BE2C (cell line): ENCODE results near the gene C17orf107. TPM values are rescaled to one million over a fixed set of nuclear protein-coding genes. Genes with fewer than 3 reads are reported as not detected.
A peak's percentile ranks its signal among the peaks of the same experiment; 100 is the strongest.

Source experiments
- DNase-seq: peaks from one replicate; pipeline ENCODE4 v3.0.0-alpha.2; 2020
- H3K27me3 ChIP-seq: fragments of 250-450 bp; sonication (Bioruptor Pico); 2 replicates; pipeline ENCODE4 v1.5.1; 2020; ENCODE audit warnings: mild to moderate bottlenecking
- H3K36me3 ChIP-seq: fragments of 250-450 bp; sonication (Bioruptor Pico); 2 replicates; pipeline ENCODE4 v1.5.1; 2020; ENCODE audit warnings: mild to moderate bottlenecking
- H3K4me1 ChIP-seq: fragments of 250-450 bp; sonication (Bioruptor Pico); 2 replicates; pipeline ENCODE4 v1.5.1; 2020
- H3K4me3 ChIP-seq: 2 replicates; pipeline ENCODE4 v1.5.1; 2011; ENCODE audit warnings: low read depth, low read length
- H3K9me3 ChIP-seq: fragments of 250-450 bp; sonication (Bioruptor Pico); 2 replicates; pipeline ENCODE4 v1.5.1; 2020
- polyA plus RNA-seq: library from polyadenylated mRNA; unstranded; fragments of >200 nt; gene quantifications from one replicate; pipeline ENCODE4 v1.2.1, GENCODE V29; 2012; ENCODE audit warnings: low read depth, missing spikeins; ENCODE audit not compliant: insufficient read length, insufficient read depth
- TF ChIP-seq, protein P1 (sequence below): IDR thresholded peaks from 2 replicates; pipeline ENCODE4 v1.5.1; 2012; ENCODE audit warnings: mild to moderate bottlenecking, low read depth, low read length

C17orf107 gene
- 0.52 TPM for polyA plus RNA-seq

DNA sequence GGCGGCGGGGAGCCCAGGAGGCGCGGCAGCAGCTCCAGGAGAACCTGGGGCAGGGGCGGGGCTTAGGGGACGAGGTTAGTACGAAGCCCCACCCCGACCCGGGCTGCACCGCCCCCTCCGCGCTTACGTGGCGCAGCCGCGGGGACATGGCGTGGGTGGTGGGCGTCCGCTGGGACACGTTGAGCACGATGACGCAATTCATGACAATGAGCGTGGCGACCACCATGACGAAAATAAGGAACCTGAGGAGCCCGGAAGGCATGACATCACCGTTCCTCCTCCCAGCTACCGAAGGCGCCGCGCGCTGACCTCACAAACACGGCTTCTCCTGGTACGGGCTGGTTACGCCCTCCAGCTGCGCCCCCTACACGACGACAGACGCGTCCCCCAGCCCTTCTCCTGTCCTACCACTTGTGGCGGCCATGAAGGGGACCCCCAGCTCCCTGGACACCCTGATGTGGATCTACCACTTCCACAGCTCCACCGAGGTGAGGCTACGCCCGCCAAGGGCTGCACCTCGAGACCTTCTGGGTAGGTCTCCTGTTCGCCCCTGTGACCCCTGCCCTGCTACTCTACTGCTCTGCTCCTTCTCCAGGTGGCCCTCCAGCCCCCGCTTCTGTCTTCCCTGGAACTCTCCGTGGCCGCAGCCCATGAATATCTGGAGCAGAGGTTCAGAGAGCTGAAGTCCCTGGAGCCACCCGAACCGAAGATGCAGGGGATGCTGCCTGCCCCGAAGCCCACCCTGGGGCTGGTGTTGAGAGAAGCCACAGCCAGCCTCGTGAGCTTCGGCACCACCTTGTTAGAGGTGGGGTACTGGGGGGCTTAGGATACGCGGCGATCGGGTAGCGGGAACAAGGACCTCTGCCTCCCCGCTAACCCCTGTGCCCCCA lies at the start of gene C17orf107:
C17orf107 (plus strand) TSS at position 196 of the 890 bp plus-strand sequence; CDS start at position 423, 227 bp downstream.
- TF ChIP-seq, protein P1, sequence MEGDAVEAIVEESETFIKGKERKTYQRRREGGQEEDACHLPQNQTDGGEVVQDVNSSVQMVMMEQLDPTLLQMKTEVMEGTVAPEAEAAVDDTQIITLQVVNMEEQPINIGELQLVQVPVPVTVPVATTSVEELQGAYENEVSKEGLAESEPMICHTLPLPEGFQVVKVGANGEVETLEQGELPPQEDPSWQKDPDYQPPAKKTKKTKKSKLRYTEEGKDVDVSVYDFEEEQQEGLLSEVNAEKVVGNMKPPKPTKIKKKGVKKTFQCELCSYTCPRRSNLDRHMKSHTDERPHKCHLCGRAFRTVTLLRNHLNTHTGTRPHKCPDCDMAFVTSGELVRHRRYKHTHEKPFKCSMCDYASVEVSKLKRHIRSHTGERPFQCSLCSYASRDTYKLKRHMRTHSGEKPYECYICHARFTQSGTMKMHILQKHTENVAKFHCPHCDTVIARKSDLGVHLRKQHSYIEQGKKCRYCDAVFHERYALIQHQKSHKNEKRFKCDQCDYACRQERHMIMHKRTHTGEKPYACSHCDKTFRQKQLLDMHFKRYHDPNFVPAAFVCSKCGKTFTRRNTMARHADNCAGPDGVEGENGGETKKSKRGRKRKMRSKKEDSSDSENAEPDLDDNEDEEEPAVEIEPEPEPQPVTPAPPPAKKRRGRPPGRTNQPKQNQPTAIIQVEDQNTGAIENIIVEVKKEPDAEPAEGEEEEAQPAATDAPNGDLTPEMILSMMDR: no peak
- Histone ChIP-seq H3K4me3 (no peak within 1 kb of the TSS), H3K27me3 (no peaks in the 10 kb centered on the region), H3K4me1 (no peaks in the 10 kb centered on the region), H3K9me3 (no peaks in the 10 kb centered on the region), H3K36me3 (no peaks in the 10 kb centered on the region; the same call in 1 of the 2 replicates)
- no peak for DNase-seq

DNA sequence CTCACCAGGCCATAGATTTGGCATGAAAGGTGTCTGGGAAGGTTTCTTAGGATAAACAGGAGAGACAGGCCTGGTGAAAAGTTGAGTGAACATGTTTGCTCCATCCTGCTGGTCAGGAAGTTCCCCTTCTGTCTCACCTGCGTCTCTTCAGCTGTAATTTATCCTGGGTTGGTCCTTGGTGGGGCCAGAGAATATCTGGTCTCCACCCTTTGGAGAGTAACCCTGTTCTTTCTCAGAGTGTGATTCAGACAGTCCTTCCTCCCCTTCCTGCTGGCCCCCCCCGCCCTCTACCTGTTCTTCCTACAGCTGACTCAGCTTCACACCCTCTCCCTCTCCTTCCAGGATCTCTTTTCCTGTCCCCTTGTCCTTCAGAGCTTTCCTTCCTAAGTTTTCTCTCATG lies 49.1 kb upstream of the C17orf107 start:
- Histone ChIP-seq H3K36me3 (no peaks in the 10 kb centered on the region), H3K4me1 (no peaks in the 10 kb centered on the region), H3K9me3 (no peaks in the 10 kb centered on the region), H3K27me3 (no peaks in the 10 kb centered on the region), H3K4me3 (no peak overlapping the region)
- TF ChIP-seq, protein P1: no peak
- no peak for DNase-seq

DNA sequence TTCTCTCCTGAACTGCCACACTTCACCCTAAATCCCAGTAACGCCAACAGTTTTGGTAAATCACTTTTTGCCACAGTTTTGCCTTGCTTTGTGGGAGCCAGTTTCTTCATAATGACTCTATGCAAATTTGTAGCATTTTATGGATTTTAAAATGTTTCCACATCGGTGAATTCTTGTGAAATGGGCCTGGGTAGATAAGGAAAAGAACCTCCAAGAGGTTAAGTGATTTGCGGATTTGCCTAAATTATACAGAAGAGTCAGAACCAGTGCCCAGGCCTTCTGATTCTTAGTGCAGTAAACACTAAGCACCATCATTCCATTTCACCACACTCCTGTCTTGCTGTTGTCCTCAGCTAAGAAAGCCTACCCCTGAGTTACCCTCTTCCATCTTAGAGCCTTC lies 48.3 kb upstream of the C17orf107 start:
- Histone ChIP-seq H3K27me3 (no peaks in the 10 kb centered on the region), H3K4me3 (no peak overlapping the region), H3K4me1 (no peaks in the 10 kb centered on the region), H3K9me3 (no peaks in the 10 kb centered on the region), H3K36me3 (no peaks in the 10 kb centered on the region)
- DNase-seq: no peak
- TF ChIP-seq, protein P1: no peak

DNA sequence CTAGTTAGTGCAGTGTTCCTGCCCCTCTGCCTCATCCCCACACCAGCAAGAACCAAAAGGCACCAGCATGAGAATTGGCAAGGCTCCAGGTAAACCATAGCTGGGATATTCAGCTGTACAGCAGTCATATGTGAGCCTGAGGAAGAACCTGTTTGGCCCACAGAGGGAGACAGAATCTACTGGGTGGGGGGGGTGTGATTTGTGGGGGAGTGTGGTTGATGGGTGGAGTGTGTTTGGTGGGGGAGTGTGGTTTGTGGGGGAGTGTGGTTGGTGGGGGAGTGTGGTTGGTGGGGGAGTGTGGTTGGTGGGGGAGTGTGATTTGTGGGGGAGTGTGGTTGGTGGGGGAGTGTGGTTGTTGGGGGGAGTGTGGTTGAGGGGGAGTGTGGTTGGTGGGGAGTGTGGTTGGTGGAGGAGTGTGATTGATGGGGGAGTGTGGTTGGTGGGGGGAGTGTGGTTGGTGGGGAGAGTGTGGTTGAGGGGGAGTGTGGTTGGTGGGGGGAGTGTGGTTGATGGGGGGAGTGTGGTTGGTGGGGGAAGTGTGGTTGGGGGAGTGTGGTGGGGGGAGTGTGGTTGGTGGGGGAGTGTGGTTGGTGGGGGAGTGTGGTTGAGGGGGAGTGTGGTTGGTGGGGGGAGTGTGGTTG lies 46.6 kb upstream of the C17orf107 start:
- H3K36me3 ChIP-seq: no peaks in the 10 kb centered on the region
- no peaks in the 10 kb centered on the region for H3K9me3 ChIP-seq
- TF ChIP-seq, protein P1: no peak
- no peaks in the 10 kb centered on the region for H3K4me1 ChIP-seq
- no peaks in the 10 kb centered on the region for H3K27me3 ChIP-seq
- H3K4me3 ChIP-seq: no peak overlapping the region
- peak; percentile 22 for DNase-seq

DNA sequence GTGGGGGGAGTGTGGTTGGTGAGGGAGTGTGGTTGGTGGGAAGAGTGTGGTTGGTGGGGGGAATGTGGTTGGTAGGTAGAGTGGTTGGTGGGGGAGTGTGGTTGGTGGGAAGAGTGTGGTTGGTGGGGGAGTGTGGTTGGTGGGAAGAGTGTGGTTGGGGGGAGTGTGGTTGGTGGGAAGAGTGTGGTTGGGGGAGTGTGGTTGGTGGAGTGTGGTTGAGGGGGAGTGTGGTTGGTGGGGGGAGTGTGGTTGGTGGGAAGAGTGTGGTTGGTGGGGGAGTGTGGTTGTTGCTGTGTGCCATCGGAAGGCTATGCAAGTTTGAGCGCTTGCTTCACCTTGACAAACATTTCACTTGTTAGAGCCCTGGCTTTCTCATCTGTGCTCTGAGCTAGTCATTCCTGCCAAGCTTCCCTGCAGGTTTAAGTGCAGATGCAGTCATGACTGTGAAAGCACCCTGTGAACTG lies 46.1 kb upstream of the C17orf107 start:
- Histone ChIP-seq H3K27me3 (no peaks in the 10 kb centered on the region), H3K36me3 (no peaks in the 10 kb centered on the region), H3K4me3 (no peak overlapping the region), H3K9me3 (no peaks in the 10 kb centered on the region), H3K4me1 (no peaks in the 10 kb centered on the region)
- DNase-seq: no peak
- TF ChIP-seq, protein P1: no peak
